ENCODE results near the gene NSG2.
"Not testable (repeated sequence)": the region's sequence is repeated elsewhere in the genome, so short reads cannot be mapped to it uniquely, and the experiment has no call there.

NSG2 gene

GRCh38 chr5:174106997-174107655, 61.6 kb downstream of the NSG2 start:
- DNase-seq, result no peak

- DNase-seq, result no peak
Observed at GRCh38 chr5:174108745-174109144, 63.2 kb downstream of the NSG2 start.

DNA sequence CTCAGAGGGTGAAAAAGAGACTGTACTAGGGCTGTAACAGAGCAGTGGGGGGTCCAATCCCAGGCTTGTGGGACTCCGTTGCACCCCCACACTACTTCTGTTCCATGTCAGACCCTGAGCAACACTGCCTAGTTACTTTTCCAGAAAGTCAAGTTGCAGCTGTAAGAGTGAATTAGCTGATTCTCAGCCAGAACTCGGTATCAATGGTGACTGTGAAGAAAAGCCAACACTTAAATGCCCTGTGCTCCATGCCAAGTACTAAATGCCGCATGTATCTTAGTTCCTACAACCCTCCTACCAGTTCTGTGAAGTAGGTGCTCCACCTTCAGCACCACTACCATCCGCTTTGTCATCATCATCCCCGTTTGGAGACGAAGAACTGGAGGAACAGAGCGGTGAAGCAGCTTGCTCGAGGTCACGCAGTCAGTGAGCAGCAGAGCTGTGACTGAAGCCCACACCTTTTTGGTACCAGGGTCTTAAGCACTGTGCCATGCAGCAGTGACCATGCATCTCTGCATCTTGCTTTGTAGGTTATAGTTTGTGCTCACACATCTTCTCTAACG, 64.3 kb downstream of the NSG2 start:
- DNase-seq, result no peak

GRCh38 chr5:174110310-174110709, 64.8 kb downstream of the NSG2 start:
- DNase-seq, result no peak

- no peak for DNase-seq
Observed at GRCh38 chr5:174111287-174111973, 65.9 kb downstream of the NSG2 start.

GRCh38 chr5:174115226-174115625, 69.7 kb downstream of the NSG2 start:
- no peak for DNase-seq

GRCh38 chr5:174118823-174119467, 73.4 kb downstream of the NSG2 start:
- no peak for DNase-seq

GRCh38 chr5:174119468-174119881, 74.0 kb downstream of the NSG2 start:
- no peak for DNase-seq

GRCh38 chr5:174120401-174121005, 75.0 kb downstream of the NSG2 start:
- no peak for DNase-seq

DNA sequence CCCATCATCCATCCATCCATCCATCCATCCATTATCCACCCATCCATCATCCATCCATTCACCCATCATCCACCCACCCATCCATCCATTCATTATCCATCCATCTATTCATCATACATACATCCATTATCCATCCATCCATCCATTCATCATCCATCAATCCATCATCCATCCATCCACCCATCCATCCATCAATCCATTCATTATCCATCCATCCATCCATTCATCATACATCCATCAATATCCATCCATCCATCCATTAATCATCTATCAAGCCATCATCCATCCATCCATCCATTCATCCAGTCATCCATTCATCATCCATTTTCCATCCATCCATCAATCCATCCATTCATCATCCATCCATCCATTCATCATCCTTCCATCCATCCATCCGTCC, 89.0 kb downstream of the NSG2 start:
- DNase-seq, result no peak

DNA sequence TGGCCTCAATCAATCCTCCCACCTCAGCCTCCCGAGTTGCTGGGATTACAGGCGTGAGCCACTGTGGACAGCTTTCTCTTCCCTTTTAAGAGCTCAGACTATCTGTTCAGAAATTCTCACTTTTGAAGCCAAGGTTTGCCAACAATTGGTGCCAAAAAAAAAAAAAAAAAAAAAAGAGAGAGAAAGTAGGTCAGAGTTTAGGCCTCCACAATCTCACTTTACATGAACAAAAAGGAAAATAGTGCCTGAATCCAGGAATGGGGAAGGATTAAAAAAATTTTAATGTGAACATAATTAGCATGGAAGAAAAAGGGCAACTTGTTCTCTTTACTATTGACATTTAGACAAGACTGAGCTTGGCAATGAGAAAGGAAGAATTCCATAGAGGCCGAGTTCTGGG, 94.1 kb downstream of the NSG2 start:
- no peak for DNase-seq

DNA sequence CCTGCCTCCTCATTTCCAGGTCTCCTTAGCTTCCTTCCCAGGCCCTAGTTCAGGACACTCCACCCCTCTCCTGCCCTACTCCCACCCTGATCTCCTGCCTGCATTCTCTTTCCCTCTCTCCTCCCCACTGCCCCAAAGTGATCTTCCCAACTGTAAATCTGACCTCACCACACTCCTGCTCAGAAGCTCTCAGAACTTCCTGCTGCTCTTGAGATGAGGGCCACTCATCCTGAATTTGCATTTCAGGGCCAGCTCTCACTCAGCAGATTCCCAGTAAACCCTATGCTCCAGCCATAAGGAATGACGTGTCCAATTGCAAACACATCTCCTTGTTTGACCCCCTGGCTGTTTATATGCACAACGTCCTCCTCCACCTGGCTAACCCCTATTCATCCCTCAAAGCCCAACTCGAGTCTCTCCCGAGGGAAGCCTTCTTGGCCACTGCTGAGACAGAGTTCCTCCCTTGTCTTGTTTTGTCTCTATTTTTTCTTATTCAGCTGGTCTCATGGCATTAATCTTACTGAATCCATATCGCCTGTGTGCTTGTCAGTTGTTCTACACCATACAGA, 95.0 kb downstream of the NSG2 start:
- DNase-seq, result no peak

- no peak for DNase-seq
Observed at GRCh38 chr5:174141398-174141797, 95.9 kb downstream of the NSG2 start.

DNA sequence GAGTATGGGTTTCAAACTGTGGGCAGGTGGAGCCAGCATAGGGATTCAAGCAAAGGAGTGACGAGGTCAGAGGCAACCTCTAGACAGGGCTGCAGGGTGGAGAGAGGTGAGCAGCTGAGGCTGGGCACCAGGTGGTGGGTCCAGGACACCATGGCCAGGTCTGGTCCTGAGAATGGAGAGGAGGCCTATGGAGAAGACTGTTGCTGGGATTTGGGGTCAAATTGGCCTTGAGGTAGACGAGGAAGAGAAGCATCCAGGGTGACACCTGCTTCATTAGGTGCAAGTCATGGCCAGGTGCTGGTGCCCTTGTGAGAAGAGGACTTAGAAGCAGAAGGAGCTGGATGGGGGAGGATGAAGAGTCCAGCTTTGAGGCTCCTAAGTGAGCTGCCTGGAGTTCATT, 99.6 kb downstream of the NSG2 start:
- no peak for DNase-seq

DNA sequence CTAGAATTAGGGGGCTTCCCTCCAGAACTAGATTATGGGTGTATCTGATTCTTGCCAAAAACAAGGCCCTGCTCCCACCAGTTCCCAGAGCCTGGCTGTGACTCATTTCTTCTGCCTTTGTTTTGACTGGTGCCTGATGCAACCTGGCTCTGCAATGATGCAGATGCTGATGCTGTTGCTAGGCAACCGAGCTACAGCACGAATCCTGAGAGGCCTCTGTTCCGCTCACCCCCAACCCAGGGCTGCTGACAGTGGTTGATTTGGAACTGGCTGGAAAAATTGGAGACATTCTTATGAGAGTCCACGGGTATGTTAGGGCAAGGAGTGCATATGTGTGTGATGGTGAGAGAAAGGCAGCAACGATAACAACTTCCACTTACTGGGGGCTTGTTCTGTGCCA, 100.3 kb downstream of the NSG2 start:
- DNase-seq, result no peak

DNA sequence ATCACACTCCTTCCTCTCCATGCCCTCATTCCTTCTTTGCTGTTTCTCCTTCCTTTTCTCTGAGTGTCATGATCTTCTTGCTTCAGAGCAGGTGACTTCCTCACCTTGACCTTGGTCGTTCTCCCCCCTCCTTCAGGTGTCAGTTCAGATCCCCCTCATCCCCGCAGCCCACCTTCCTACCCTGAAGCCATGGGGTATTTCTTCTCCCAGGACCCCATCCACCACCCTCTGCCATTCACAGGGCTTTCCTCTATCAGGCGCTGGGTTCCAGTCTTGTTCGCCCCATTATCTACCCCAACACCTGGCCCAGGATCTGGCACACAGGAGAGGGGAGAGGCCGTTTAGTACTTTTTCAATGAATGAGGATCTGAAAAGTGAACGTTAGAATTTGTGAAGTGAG, 101.0 kb downstream of the NSG2 start:
- no peak for DNase-seq

DNA sequence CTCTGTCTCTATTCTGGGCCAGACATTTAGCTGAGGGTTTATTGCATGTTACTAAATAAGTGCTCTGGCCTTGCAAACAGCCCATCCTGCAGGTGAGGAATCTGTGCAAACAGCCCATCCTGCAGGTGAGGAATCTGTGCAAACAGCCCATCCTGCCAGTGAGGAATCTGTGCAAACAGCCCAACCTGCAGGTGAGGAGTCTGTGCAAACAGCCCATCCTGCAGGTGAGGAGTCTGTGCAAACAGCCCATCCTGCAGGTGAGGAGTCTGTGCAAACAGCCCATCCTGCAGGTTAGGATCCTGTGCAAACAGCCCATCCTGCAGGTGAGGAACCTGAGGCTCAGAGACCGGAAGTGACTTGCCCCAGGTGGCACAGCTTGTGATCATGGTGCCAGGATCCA, 101.5 kb downstream of the NSG2 start:
- DNase-seq, result not testable (repeated sequence)

DNA sequence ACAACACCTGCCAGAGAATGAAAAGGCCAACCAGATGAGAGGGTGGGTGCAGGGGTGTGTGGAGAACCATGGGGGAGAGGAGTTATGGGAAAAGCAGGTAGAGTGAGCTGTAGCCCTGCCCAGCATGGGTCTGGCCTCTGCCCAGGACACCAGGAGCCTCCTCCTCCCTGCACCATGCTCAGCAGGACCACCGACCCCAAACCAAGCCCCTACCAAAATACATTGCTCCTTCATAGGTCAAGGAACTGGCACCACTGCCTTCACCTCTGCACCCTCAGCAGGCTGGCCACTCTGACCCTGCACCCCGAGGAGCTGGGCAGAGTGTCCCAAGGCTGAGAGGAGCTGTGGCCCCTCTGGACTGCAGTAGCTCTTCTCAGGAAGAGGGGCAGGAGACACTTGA, 102.0 kb downstream of the NSG2 start:
- no peak for DNase-seq

DNA sequence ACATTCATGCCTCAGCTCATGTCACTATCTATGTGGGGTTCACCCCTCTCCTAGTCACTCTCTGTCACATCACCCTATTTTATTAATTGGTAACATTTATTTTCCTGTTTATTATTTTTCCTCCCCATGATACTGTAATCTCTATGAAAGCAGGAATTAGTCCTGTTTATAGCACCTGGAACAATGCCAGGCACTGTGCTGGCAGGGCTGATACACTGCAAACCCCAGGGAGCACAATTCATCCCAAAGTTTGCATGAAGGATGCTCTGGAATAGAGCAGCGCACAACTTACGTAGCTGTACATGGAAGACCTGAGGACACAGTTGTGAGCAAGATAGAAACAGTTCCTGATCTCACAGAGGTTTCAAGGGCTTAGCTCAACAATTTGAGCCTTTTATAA, 103.2 kb downstream of the NSG2 start:
- no peak for DNase-seq

- DNase-seq, result no peak
Observed at GRCh38 chr5:174149426-174149825, 103.9 kb downstream of the NSG2 start.

DNA sequence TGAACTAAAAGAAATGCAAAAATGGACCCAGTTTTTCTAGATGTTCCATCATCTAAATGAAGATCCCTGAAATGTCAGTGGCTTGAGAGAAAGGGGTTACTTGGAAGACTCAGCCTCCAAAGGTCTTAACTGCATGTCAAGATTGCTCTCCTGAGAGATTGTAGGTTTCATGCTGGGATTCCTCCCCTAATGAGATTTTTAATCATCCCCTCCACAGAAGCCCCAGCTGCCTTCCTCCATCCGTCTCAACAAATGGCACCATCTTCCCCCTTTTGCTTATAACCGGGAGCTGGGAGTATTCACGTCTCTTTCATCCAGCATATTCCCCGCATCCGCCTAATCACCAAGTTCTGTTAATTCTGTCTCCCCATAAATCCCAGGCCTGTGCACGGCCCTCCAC, 104.5 kb downstream of the NSG2 start:
- DNase-seq, result no peak

GRCh38 chr5:174151599-174152181, 106.2 kb downstream of the NSG2 start:
- no peak for DNase-seq

GRCh38 chr5:174154559-174154958, 109.1 kb downstream of the NSG2 start:
- DNase-seq, result no peak
